Breast epithelium (tissue), 4 donors: ENCODE measurements around the gene JMJD1C. TPM values are rescaled to one million over a fixed set of nuclear protein-coding genes. Genes with fewer than 3 reads are reported as not detected.

Experiments used
- DNase-seq, 2 donors: peaks; one replicate each; pipeline ENCODE4 v3.0.0-alpha.2; 2019; ENCODE audit warnings: low spot score in 2 of 2
- H3K27ac ChIP-seq, 2 donors: fragments of 200-600 bp; sonication (generic) in 1 of 2; one replicate each; pipeline ENCODE4 v1.5.1; 2016 to 2019; ENCODE audit warnings: mild to moderate bottlenecking in 1 of 2
- H3K27me3 ChIP-seq, 2 donors: fragments of 200-600 bp; sonication (generic) in 1 of 2; one replicate each; pipeline versions ENCODE4 v1.5.1 to v1.6.0; 2017 to 2019; ENCODE audit warnings: control low read depth in 1 of 2, mild to moderate bottlenecking in 1 of 2
- H3K36me3 ChIP-seq: fragments of 200-600 bp; one replicate; pipeline ENCODE4 v1.5.1; 2019
- H3K4me1 ChIP-seq, 2 donors: fragments of 200-600 bp; sonication (generic); one replicate each; pipeline ENCODE4 v1.5.1; 2016 to 2019; ENCODE audit warnings: control low read depth in 1 of 2
- H3K4me3 ChIP-seq, 3 donors: fragments of 200-600 bp; sonication (generic); 1 replicate in 2 of 3; 2 replicates in 1 of 3; pipeline ENCODE4 v1.5.1; 2016 to 2019; ENCODE audit warnings: mild to moderate bottlenecking in 3 of 3, moderate library complexity in 2 of 3
- H3K9me3 ChIP-seq, 2 donors: fragments of 200-600 bp; sonication (generic) in 1 of 2; one replicate each; pipeline ENCODE4 v1.5.1; 2016 to 2019; ENCODE audit warnings: control low read depth in 1 of 2
- CTCF ChIP-seq, 3 donors: fragments of 450-650 bp; IDR thresholded peaks; one replicate each; pipeline ENCODE4 v1.5.1; 2016 to 2017; ENCODE audit warnings: antibody characterized with exemption in 3 of 3, mild to moderate bottlenecking in 3 of 3, moderate library complexity in 3 of 3
- POLR2A ChIP-seq: fragments of 450-650 bp; IDR thresholded peaks from one replicate; pipeline ENCODE4 v1.6.1; 2016; ENCODE audit warnings: antibody characterized with exemption, mild to moderate bottlenecking, moderate library complexity
- POLR2AphosphoS5 ChIP-seq, 3 donors: sonication (generic); formaldehyde crosslinking; IDR thresholded peaks; one replicate each; pipeline ENCODE4 v1.6.1; 2017; ENCODE audit warnings: antibody characterized with exemption in 3 of 3
- intact Hi-C: fragments of 100-400 bp; cut with DNase I; formaldehyde crosslinking; loops from one replicate; pipeline ENCODE4 v1.15.1; 2023; ENCODE audit warnings: low total_unique reads
- total RNA-seq, 3 donors: library from RNA; depleted of rRNA; stranded (reverse); fragments of >200 nt; gene quantifications; one replicate each; pipeline ENCODE4 v1.1.0, GENCODE V29; 2016

Gene JMJD1C
- total RNA-seq, 3 donors from 2014 or later = 134 to 327 (median 162) TPM

DNA sequence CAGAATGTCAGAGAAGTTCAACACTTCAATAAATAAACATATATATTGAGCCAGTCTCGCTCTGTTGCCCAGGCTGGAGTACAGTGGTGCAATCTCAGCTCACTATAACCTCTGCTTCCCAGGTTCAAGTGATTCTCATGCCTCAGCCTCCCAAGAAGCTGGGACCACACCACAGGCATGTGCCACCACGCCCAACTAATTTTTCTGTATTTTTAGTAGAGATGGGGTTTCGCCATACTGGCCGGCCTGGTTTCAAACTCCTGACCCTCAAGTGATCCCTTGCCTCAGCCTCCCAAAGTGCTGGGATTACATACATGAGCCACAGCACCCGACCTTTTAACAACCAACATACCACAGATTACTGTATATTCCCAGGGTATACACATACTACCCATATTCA, 134.2 kb downstream of the JMJD1C start:
- no peak for DNase-seq
- Histone ChIP-seq H3K9me3 (no peaks in the 10 kb centered on the region), H3K36me3 (no peaks in the 10 kb centered on the region), H3K4me1 (no peaks in the 10 kb centered on the region), H3K4me3 (no peak overlapping the region), H3K27ac (no peak overlapping the region), H3K27me3 (no peaks in the 10 kb centered on the region)
- no peak for TF ChIP-seq POLR2AphosphoS5 (IDR thresholded peaks at IDR 0.05)
- TF ChIP-seq CTCF (IDR thresholded peaks at IDR 0.05) = no peak
- no peak for TF ChIP-seq POLR2A
- intact Hi-C loops = no loop called here

- Histone ChIP-seq H3K9me3 (no peaks in the 10 kb centered on the region), H3K4me3 (no peak overlapping the region), H3K27me3 (no peaks in the 10 kb centered on the region), H3K4me1 (no peaks in the 10 kb centered on the region), H3K27ac (no peak overlapping the region), H3K36me3 (no peaks in the 10 kb centered on the region)
- TF ChIP-seq POLR2AphosphoS5 (IDR thresholded peaks at IDR 0.05) = no peak
- no peak for TF ChIP-seq POLR2A
- no peak for TF ChIP-seq CTCF (IDR thresholded peaks at IDR 0.05)
- intact Hi-C loops = no loop called here
- no peak for DNase-seq
These were observed 141.3 kb downstream of the JMJD1C start for GRCh38 chr10:63324495-63324854.

GRCh38 chr10:63323701-63324494, 141.9 kb downstream of the JMJD1C start:
- TF ChIP-seq POLR2AphosphoS5 (IDR thresholded peaks at IDR 0.05) (no peak), CTCF (IDR thresholded peaks at IDR 0.05) (no peak), POLR2A (no peak)
- no peak overlapping the region for H3K27ac ChIP-seq
- no peaks in the 10 kb centered on the region for H3K9me3 ChIP-seq
- intact Hi-C loops = no loop called here
- no peak for DNase-seq
- H3K4me3 ChIP-seq = no peak overlapping the region
- no peaks in the 10 kb centered on the region for H3K27me3 ChIP-seq
- H3K4me1 ChIP-seq = no peaks in the 10 kb centered on the region
- H3K36me3 ChIP-seq = no peaks in the 10 kb centered on the region

DNA sequence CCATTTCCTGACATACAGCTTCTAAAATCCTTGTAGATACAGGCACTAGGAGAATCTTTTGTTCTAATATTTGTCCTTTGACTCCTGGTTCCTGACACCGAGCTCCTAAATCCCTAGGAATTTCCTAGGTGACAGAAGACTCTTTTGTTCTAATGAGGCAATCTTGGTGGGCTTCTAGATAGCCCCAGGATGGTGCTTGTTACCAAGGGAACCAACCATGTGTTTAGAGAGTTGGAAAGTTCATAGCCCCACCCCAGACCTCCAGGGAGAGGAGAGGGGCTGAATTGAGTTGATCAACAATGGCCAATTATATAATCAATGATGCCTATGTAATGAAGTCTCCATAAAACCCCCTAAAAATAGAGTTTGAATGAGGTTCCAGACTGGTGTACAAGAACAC, 145.1 kb downstream of the JMJD1C start:
- no peaks in the 10 kb centered on the region for H3K4me1 ChIP-seq
- H3K9me3 ChIP-seq = no peaks in the 10 kb centered on the region
- intact Hi-C loops = no loop called here
- H3K36me3 ChIP-seq = no peaks in the 10 kb centered on the region
- H3K4me3 ChIP-seq = no peak overlapping the region
- no peaks in the 10 kb centered on the region for H3K27me3 ChIP-seq
- no peak for DNase-seq
- TF ChIP-seq CTCF (IDR thresholded peaks at IDR 0.05) = no peak
- no peak for TF ChIP-seq POLR2AphosphoS5 (IDR thresholded peaks at IDR 0.05)
- no peak for TF ChIP-seq POLR2A
- no peak overlapping the region for H3K27ac ChIP-seq

DNA sequence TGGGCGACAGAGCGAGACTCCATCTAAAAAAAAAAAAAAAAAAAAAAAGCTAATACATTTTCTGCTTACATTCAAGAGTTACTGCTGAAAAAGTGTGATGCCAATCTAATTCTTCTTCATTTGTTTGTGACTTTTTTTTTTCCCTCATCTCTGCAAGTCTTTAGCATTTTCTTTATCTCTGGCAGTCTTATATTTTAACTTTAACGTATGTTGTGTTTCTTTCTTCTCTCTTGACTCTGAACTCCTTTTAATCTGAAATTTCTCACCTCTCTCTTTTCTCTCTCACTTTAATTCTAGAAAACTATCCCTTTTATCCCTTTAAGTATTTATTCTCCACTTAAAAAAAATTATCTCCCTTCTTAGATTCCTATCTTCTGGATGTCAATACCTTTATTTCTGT, 146.5 kb downstream of the JMJD1C start:
- H3K9me3 ChIP-seq = no peaks in the 10 kb centered on the region
- H3K36me3 ChIP-seq = no peaks in the 10 kb centered on the region
- H3K4me3 ChIP-seq = no peak overlapping the region
- H3K27me3 ChIP-seq = no peaks in the 10 kb centered on the region
- intact Hi-C loops = no loop called here
- TF ChIP-seq CTCF (IDR thresholded peaks at IDR 0.05) (no peak), POLR2A (no peak), POLR2AphosphoS5 (IDR thresholded peaks at IDR 0.05) (no peak)
- no peak for DNase-seq
- no peaks in the 10 kb centered on the region for H3K4me1 ChIP-seq
- no peak overlapping the region for H3K27ac ChIP-seq
